ENCODE results near the gene SORCS2.

SORCS2 gene

DNA sequence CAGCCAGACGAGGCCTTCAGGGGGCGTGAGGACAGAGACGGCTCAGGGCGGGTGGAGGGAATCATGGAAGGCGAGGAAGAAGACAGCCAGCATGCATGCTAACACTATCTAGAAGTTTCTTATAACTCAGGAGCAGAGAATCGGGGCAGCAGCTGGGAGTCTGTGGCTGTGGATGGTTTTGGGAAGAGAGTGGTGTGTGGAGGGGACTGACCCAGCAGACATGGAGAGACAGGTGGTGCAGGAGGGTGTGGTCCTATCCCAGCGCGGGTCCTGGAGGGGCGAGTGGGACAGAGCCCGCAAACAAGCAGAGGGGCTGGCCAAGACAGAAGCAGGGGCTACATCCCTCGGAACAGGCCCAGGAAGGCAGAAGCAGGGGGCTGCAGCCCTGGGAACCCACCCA lies 555.2 kb downstream of the SORCS2 start:
- no peak overlapping the region for H3K4me3 ChIP-seq (ENCODE audit: control insufficient read depth, low read depth, low read length)
- no peak for DNase-seq (ENCODE audit: low read depth)
- TF ChIP-seq CTCF (IDR thresholded peaks at IDR 0.05; ENCODE audit: control insufficient read depth, insufficient read depth, low read depth, low read length, missing control alignments) = no peak

DNA sequence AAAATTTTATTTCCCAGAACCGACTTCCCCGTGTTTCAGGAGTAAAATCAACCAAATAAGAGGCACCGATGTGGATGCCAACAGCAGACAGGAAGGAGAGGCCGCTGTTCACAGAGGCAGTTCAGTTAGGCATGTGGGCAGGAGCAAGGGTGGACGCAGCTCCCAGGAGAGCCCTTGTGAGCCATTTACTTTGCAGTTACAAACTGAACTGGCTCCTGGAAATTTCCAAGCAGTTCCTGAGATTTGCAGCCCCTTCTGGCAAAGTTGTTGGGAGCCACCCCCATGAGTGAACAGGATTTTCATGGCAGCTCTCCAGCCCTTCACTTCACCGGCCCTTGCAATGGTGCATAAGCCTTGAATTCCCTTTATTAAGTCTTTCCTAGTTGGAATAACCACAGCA lies 558.2 kb downstream of the SORCS2 start:
- no peak for DNase-seq (ENCODE audit: low read depth)
- TF ChIP-seq CTCF (IDR thresholded peaks at IDR 0.05; ENCODE audit: control insufficient read depth, insufficient read depth, low read depth, low read length, missing control alignments) = no peak

GRCh38 chr4:7750972-7751371 lies 558.6 kb downstream of the SORCS2 start:
- H3K4me3 ChIP-seq (ENCODE audit: control insufficient read depth, low read depth, low read length) = no peak overlapping the region
- no peak for TF ChIP-seq CTCF (IDR thresholded peaks at IDR 0.05; ENCODE audit: control insufficient read depth, insufficient read depth, low read depth, low read length, missing control alignments)
- no peak for DNase-seq (ENCODE audit: low read depth)

More for the DNA sequence above, 558.2 kb downstream of the SORCS2 start:
- H3K4me3 ChIP-seq (ENCODE audit: control insufficient read depth, low read depth, low read length) = no peak overlapping the region

GRCh38 chr4:7752649-7753048 lies 560.3 kb downstream of the SORCS2 start:
- no peak for TF ChIP-seq CTCF (IDR thresholded peaks at IDR 0.05; ENCODE audit: control insufficient read depth, insufficient read depth, low read depth, low read length, missing control alignments)

GRCh38 chr4:7753271-7753670 lies 560.9 kb downstream of the SORCS2 start:
- H3K4me3 ChIP-seq (ENCODE audit: control insufficient read depth, low read depth, low read length) = no peak overlapping the region
- TF ChIP-seq CTCF (IDR thresholded peaks at IDR 0.05; ENCODE audit: control insufficient read depth, insufficient read depth, low read depth, low read length, missing control alignments) = no peak
- DNase-seq (ENCODE audit: low read depth) = no peak

More at GRCh38 chr4:7752649-7753048, 560.3 kb downstream of the SORCS2 start:
- H3K4me3 ChIP-seq (ENCODE audit: control insufficient read depth, low read depth, low read length) = no peak overlapping the region
- no peak for DNase-seq (ENCODE audit: low read depth)

GRCh38 chr4:7753931-7754465 lies 561.7 kb downstream of the SORCS2 start:
- no peak overlapping the region for H3K4me3 ChIP-seq (ENCODE audit: control insufficient read depth, low read depth, low read length)
- no peak for TF ChIP-seq CTCF (IDR thresholded peaks at IDR 0.05; ENCODE audit: control insufficient read depth, insufficient read depth, low read depth, low read length, missing control alignments)
- DNase-seq (ENCODE audit: low read depth) = no peak
